Mucosa of descending colon (tissue), 3 donors: ENCODE measurements around the gene CAMTA2. TPM values are rescaled to one million over a fixed set of nuclear protein-coding genes. Genes with fewer than 3 reads are reported as not detected.

Experiments
- ATAC-seq: fragments of 200-7000 bp; cut with Tn5 transposase; one replicate; pipeline ENCODE4 v1.9.1; 2020; ENCODE audit warnings: mild to moderate bottlenecking, moderate library complexity
- DNase-seq, 3 donors: peaks; one replicate each; pipeline ENCODE4 v3.0.0-alpha.2; 2020
- H3K36me3 ChIP-seq: fragments of 200-600 bp; one replicate; pipeline ENCODE4 v1.8.0; 2021; ENCODE audit warnings: low read depth, mild to moderate bottlenecking
- H3K4me1 ChIP-seq: fragments of 200-600 bp; one replicate; pipeline ENCODE4 v1.8.0; 2021; ENCODE audit warnings: low read depth, mild to moderate bottlenecking
- H3K4me3 ChIP-seq: fragments of 200-600 bp; one replicate; pipeline ENCODE4 v1.8.0; 2021; ENCODE audit warnings: mild to moderate bottlenecking
- H3K9me3 ChIP-seq: fragments of 200-600 bp; one replicate; pipeline ENCODE4 v1.8.0; 2021; ENCODE audit warnings: mild to moderate bottlenecking
- intact Hi-C, 2 donors: fragments of 100-400 bp; cut with DNase I in 1 of 2; cut with micrococcal nuclease in 1 of 2; formaldehyde crosslinking; loops; one replicate each; pipeline versions ENCODE4 v1.11.0 to v1.11.1; 2022; cut with DNase I, micrococcal nuclease
- total RNA-seq, 3 donors: library from RNA; stranded (reverse); fragmentation: NEBNext Ultra II Directional in 2 of 3; extraction: Animal tissue kit (Norgen Biotek cat#: 25700) in 2 of 3; gene quantifications; one replicate each; pipeline versions ENCODE4 v1.2.1 to v1.2.4, GENCODE V29; 2021 to 2023
- TF ChIP-seq, protein P1 (sequence below): fragments of 200-600 bp; IDR thresholded peaks from one replicate; pipeline ENCODE4 v1.8.0; 2022; ENCODE audit warnings: antibody characterized with exemption, mild to moderate bottlenecking
- donor health status: DM: no; HTN: no; CAD: no; lungs with moderate emphysema.
- donor health status: DM: no; HTN: no; CAD: no.
- donor health status: DM: no; HTN: yes; CAD: no.

Gene CAMTA2
- total RNA-seq, 3 donors from 2014 or later: 56.6 to 71.7 (median 57.1) TPM

DNA sequence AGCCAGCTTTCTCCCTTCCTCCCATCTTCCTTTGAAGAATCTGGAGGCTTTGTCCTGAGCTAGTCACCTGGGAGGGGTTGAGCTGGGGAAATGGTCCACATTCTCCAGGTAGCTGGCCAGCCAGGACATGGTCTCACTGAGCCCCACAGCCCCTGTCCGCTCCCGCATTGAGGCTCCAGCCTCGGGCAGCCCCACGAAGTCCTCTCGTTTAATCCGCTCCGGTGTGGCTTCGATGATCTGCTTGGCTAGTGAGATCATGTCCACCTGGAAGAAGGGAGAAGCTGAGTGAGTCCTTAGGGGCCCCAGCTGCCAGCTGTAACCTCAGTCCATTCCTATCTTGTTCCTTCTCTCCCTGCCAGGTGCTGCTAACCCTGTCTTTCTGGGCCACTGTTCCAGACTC is 17.2 kb downstream of the CAMTA2 start:
- intact Hi-C loops: no loop called here
- DNase-seq (no peak), ATAC-seq (no peak)
- H3K4me3 ChIP-seq: no peak overlapping the region
- peaks cover 8% of the 10 kb centered on the region for H3K4me1 ChIP-seq
- H3K9me3 ChIP-seq: no peaks in the 10 kb centered on the region
- peaks cover 8% of the 10 kb centered on the region for H3K36me3 ChIP-seq
- TF ChIP-seq, protein P1, sequence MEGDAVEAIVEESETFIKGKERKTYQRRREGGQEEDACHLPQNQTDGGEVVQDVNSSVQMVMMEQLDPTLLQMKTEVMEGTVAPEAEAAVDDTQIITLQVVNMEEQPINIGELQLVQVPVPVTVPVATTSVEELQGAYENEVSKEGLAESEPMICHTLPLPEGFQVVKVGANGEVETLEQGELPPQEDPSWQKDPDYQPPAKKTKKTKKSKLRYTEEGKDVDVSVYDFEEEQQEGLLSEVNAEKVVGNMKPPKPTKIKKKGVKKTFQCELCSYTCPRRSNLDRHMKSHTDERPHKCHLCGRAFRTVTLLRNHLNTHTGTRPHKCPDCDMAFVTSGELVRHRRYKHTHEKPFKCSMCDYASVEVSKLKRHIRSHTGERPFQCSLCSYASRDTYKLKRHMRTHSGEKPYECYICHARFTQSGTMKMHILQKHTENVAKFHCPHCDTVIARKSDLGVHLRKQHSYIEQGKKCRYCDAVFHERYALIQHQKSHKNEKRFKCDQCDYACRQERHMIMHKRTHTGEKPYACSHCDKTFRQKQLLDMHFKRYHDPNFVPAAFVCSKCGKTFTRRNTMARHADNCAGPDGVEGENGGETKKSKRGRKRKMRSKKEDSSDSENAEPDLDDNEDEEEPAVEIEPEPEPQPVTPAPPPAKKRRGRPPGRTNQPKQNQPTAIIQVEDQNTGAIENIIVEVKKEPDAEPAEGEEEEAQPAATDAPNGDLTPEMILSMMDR: no peak

DNA sequence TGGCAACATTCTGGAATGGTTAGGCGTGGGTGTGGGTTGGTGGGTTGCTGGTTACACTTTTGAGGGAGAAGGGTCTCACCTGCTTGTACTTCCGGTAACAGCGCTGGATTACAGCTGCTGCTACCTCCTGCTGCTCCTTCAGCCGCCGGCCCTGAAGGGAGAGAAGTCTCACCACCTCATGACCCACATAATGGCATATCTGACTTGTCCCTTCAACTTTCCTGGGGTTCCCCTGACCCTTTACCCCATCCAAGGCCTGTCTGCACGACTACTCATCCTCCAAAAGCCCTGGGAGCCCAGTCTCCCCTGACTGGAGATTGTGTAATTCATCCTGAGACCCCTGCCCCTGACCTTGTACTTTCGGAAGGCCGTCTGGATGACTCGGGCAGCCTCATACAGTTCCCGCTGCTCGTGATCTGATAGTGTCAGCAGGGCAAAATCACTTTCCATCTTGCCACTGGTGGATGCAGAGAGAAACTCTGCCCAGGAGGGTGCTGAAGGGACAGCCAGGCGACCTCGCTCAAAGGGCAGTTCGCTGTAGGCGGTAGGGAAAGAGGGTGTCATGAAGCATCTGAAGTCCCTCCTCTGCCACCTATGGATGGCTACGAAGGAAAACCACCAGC is 17.8 kb downstream of the CAMTA2 start:
- Histone ChIP-seq H3K9me3 (no peaks in the 10 kb centered on the region), H3K4me1 (peaks cover 8% of the 10 kb centered on the region), H3K36me3 (peaks cover 8% of the 10 kb centered on the region), H3K4me3 (no peak overlapping the region)
- TF ChIP-seq, protein P1: no peak
- ATAC-seq: no peak
- intact Hi-C loops: no loop called here
- DNase-seq: no peak

DNA sequence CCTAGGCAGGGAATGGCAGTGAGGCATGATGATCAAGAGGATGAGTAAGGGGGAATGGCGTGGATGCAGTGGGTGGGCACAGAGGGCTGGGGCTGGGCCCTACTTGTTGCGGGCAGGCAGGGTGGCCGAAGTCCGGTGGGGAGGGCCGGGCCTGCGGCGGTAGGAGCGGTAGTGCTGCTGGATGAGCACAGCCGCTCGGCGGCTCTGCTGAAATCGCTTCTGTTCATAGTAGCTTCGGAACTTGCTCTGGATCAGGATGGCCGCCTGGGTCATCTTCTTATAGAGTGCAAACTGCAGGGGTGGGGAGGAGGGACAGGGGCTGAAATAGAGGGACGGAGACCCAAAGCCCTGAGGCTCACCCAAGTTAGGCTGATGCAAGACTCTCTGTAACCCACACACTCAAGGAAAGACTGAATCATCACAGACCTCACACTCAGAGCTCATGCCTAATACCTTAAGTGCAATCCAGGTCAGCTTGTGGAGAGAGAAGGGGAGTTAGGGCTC is 18.4 kb downstream of the CAMTA2 start:
- peak in 1 of 3 donors; percentile 63 for DNase-seq
- TF ChIP-seq, protein P1: no peak
- Histone ChIP-seq H3K4me3 (no peak overlapping the region), H3K36me3 (peaks cover 8% of the 10 kb centered on the region), H3K9me3 (no peaks in the 10 kb centered on the region), H3K4me1 (peaks cover 8% of the 10 kb centered on the region)
- no peak for ATAC-seq
- intact Hi-C loops: no loop called here

DNA sequence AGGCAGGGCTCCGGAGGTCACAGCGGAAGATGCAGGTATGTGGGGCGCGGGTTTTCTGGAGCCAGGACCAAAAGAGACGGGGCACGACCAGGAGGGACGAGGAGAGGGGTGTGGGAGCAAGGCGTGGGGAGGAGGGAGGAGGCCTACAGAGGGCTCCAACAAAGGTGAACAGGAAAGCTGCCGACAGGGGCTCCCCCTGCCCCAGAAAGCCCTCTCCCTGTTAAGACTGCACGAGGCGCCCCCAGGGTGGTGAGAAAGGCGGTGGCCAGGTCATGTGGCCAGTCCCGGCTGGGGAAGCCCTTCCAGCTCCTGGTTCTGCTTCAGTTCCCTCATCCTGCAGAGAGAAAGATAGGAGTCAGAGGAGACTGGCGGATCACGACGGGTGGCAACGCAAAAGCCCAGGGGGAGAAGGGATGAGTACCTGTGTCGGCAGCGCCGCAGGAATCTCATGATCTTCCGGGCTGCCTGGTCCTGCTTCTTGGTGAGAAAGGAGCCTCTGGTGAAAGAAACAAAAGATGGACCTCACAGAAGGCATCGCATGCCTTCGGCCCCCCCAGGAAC is 18.9 kb downstream of the CAMTA2 start:
- TF ChIP-seq, protein P1: no peak
- peaks cover 8% of the 10 kb centered on the region for H3K4me1 ChIP-seq
- H3K9me3 ChIP-seq: no peaks in the 10 kb centered on the region
- intact Hi-C loops: no loop called here
- H3K36me3 ChIP-seq: peaks cover 5% of the 10 kb centered on the region
- no peak overlapping the region for H3K4me3 ChIP-seq
- ATAC-seq (no peak), DNase-seq (peak in 1 of 3 donors; percentile 72)

DNA sequence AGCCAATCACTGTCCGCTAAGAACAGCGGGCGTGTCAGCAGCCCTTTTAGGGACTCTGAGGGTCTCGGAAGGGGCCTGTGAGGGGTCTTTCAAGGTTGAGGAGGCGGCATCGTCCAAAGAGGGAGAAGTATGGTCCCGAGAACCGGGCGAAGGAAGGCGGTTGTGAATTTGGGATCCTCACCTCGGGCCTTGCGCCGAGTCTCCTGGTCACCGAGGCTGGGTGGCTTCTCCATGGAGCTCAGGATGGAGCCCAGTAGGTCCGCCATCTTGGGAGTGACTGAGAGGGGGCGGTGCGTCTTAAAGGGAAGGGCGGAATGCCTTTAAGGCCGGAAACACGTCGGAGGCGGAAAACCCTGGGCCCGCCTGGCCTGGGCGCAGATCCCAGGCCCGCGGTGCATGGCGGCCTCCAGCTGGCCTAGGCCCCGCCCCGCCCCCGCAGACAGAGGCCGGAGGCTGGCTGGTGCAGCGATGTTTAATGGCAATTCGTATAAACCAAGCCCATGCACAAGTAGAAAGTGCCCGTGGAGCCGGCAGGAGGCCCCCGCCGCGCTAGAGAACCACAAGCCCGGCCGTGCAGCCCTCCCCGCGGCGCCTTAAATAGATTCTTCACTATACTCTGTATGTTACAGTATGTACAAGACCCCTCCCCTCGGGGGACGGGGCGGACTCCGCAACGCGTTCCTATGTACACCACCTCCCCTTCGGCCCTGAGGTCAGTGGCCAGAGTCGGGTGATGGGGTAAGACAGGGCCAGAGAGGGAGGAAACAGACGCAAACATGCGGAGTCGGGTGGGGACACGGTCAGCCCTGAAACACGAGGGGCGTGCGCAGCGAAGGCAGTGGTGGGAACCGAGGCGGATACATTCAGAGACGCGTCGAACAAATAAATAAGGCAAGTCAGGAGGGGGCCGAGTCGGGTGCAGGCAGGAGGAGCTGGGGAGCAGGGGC is 19.7 kb downstream of the CAMTA2 start, which contains the start of gene SPAG7:
Gene SPAG7 (minus strand): TSS at position 279 of the 947 bp plus-strand sequence. CDS start 13 bp downstream, at position 266.
- Histone ChIP-seq H3K9me3 (no peaks in the 10 kb centered on the region), H3K4me1 (peaks cover 8% of the 10 kb centered on the region), H3K4me3 (peak within 1 kb of the TSS; percentile 37), H3K36me3 (peaks cover 5% of the 10 kb centered on the region)
- intact Hi-C loops: no loop called here
- DNase-seq: peak; percentile 95 to 97 (median 97)
- ATAC-seq: peak; percentile 87
- TF ChIP-seq, protein P1: no peak
